HL-60 (cell line): ENCODE results near the gene CFAP54.

Source experiments
- DNase-seq, 2 experiments: peaks; one replicate each; pipeline ENCODE4 v3.0.0-alpha.2; 2010 to 2020; ENCODE audit warnings: low read depth in 1 of 2, low spot score in 1 of 2
- H3K27ac ChIP-seq: fragments of 250-450 bp; sonication (Bioruptor Pico); replicated peaks from 2 replicates; pipeline ENCODE4 v1.5.1; 2020; ENCODE audit warnings: mild to moderate bottlenecking, moderate library complexity
- H3K27me3 ChIP-seq: fragments of 250-450 bp; sonication (Bioruptor Pico); 2 replicates; pipeline ENCODE4 v1.5.1; 2021; ENCODE audit warnings: mild to moderate bottlenecking, moderate library complexity; ENCODE audit not compliant: insufficient read depth, poor library complexity, severe bottlenecking
- H3K4me3 ChIP-seq: replicated peaks from 2 replicates; pipeline ENCODE4 v1.5.1; 2011; ENCODE audit warnings: mild to moderate bottlenecking, control low read depth, low read length; ENCODE audit not compliant: insufficient read depth
- CTCF ChIP-seq: IDR thresholded peaks from one replicate; pipeline ENCODE4 v1.5.1; 2011; ENCODE audit warnings: low read length, control low read depth, inconsistent platforms; ENCODE audit not compliant: insufficient read depth
- GABPA ChIP-seq: IDR thresholded peaks from 2 replicates; pipeline ENCODE4 v1.6.1; 2012; ENCODE audit warnings: low read depth
- POLR2AphosphoS5 ChIP-seq: IDR thresholded peaks from 2 replicates; pipeline ENCODE4 v1.6.1; 2012; ENCODE audit warnings: low read depth
- REST ChIP-seq: IDR thresholded peaks from 2 replicates; pipeline ENCODE4 v1.6.1; 2012; ENCODE audit warnings: low read depth; ENCODE audit not compliant: insufficient replicate concordance
- SPI1 ChIP-seq: IDR thresholded peaks from 2 replicates; pipeline ENCODE4 v1.6.1; 2012; ENCODE audit warnings: low read depth, mild to moderate bottlenecking, borderline replicate concordance

The CFAP54 gene

GRCh38 chr12:96526110-96526509 is 36.7 kb downstream of the CFAP54 start:
- TF ChIP-seq REST, result no peak
- TF ChIP-seq SPI1, result no peak
- no peak for TF ChIP-seq GABPA
- no peak for TF ChIP-seq POLR2AphosphoS5
- TF ChIP-seq CTCF, result no peak
- no peak overlapping the region for H3K27ac ChIP-seq
- peaks cover 5% of the 10 kb centered on the region for H3K27me3 ChIP-seq
- no peak overlapping the region for H3K4me3 ChIP-seq
- no peak for DNase-seq

GRCh38 chr12:96529912-96530311 is 40.5 kb downstream of the CFAP54 start:
- H3K27me3 ChIP-seq, result no peaks in the 10 kb centered on the region
- no peak for DNase-seq
- no peak overlapping the region for H3K4me3 ChIP-seq
- TF ChIP-seq REST, result no peak
- no peak for TF ChIP-seq CTCF
- no peak overlapping the region for H3K27ac ChIP-seq

GRCh38 chr12:96534339-96534738 is 45.0 kb downstream of the CFAP54 start:
- no peak for DNase-seq
- H3K4me3 ChIP-seq, result no peak overlapping the region
- no peak overlapping the region for H3K27ac ChIP-seq
- TF ChIP-seq CTCF (no peak), GABPA (no peak), REST (no peak), SPI1 (no peak)
- no peaks in the 10 kb centered on the region for H3K27me3 ChIP-seq
